Measurements from ENCODE around the gene ALDOC. TPM values are rescaled to one million over a fixed set of nuclear protein-coding genes. Genes with fewer than 3 reads are reported as not detected.

The ALDOC gene
- total RNA-seq, 4 donors from 2014 or later = 0.87 to 7.0 (median 3.3) TPM

GRCh38 chr17:28545787-28546415 lies 30.8 kb downstream of the ALDOC start:
- TF ChIP-seq POLR2A (IDR thresholded peaks at IDR 0.05) (no peak), CTCF (IDR thresholded peaks at IDR 0.05 in 4 of 5, conservative IDR thresholded peaks at IDR 0.05 in 1 of 5) (no peak)
- Histone ChIP-seq H3K27ac (no peak overlapping the region), H3K4me3 (no peak overlapping the region), H3K36me3 (peaks cover 0 to 10% of the 10 kb centered on the region in 2 donors), H3K9me3 (no peaks in the 10 kb centered on the region), H3K27me3 (no peaks in the 10 kb centered on the region), H3K4me1 (no peaks in the 10 kb centered on the region)
- ATAC-seq = no peak
- no peak for DNase-seq
- in situ Hi-C loops (cut with MboI; ENCODE audit: low sequenced_read_pairs in 4 of 4) = no loop called here
- intact Hi-C loops (cut with DNase I; ENCODE audit: low total_unique reads) = no loop called here

GRCh38 chr17:28545141-28545503 lies 31.6 kb downstream of the ALDOC start:
- in situ Hi-C loops (cut with MboI; ENCODE audit: low sequenced_read_pairs in 4 of 4) = no loop called here
- no peak for DNase-seq
- Histone ChIP-seq H3K27ac (no peak overlapping the region), H3K4me1 (no peaks in the 10 kb centered on the region), H3K9me3 (no peaks in the 10 kb centered on the region), H3K4me3 (no peak overlapping the region), H3K36me3 (peaks cover 0 to 10% of the 10 kb centered on the region in 2 donors), H3K27me3 (no peaks in the 10 kb centered on the region)
- TF ChIP-seq POLR2A (IDR thresholded peaks at IDR 0.05) (no peak), CTCF (IDR thresholded peaks at IDR 0.05 in 4 of 5, conservative IDR thresholded peaks at IDR 0.05 in 1 of 5) (no peak)
- ATAC-seq = no peak
- intact Hi-C loops (cut with DNase I; ENCODE audit: low total_unique reads) = no loop called here

GRCh38 chr17:28544402-28545140 lies 32.1 kb downstream of the ALDOC start:
- Histone ChIP-seq H3K27ac (no peak overlapping the region), H3K4me3 (no peak overlapping the region), H3K36me3 (peaks cover 0 to 10% of the 10 kb centered on the region in 2 donors), H3K4me1 (no peaks in the 10 kb centered on the region), H3K9me3 (no peaks in the 10 kb centered on the region), H3K27me3 (no peaks in the 10 kb centered on the region)
- ATAC-seq (no peak), DNase-seq (no peak)
- TF ChIP-seq CTCF (IDR thresholded peaks at IDR 0.05 in 4 of 5, conservative IDR thresholded peaks at IDR 0.05 in 1 of 5) (no peak), POLR2A (IDR thresholded peaks at IDR 0.05) (no peak)
- in situ Hi-C loops (cut with MboI; ENCODE audit: low sequenced_read_pairs in 4 of 4) = no loop called here
- intact Hi-C loops (cut with DNase I; ENCODE audit: low total_unique reads) = no loop called here

- no peak for ATAC-seq
- TF ChIP-seq CTCF (IDR thresholded peaks at IDR 0.05 in 4 of 5, conservative IDR thresholded peaks at IDR 0.05 in 1 of 5) (no peak), POLR2A (IDR thresholded peaks at IDR 0.05) (no peak)
- Histone ChIP-seq H3K27ac (no peak overlapping the region), H3K4me1 (no peaks in the 10 kb centered on the region), H3K9me3 (no peaks in the 10 kb centered on the region), H3K4me3 (no peak overlapping the region), H3K36me3 (no peaks in the 10 kb centered on the region), H3K27me3 (no peaks in the 10 kb centered on the region)
- intact Hi-C loops (cut with DNase I; ENCODE audit: low total_unique reads) (no loop called here), in situ Hi-C loops (cut with MboI; ENCODE audit: low sequenced_read_pairs in 4 of 4) (no loop called here)
- no peak for DNase-seq
These were observed 35.3 kb downstream of the ALDOC start for GRCh38 chr17:28541439-28541838.
